CD4-positive, alpha-beta T cell treated with Interleukin-4 for 1 hour (primary cell): ENCODE measurements around the gene ZCCHC24.

ENCODE experiments used
- DNase-seq, 2 donors: peaks; one replicate each; pipeline ENCODE4 v3.0.0-alpha.2; 2020 to 2022

The ZCCHC24 gene

DNA sequence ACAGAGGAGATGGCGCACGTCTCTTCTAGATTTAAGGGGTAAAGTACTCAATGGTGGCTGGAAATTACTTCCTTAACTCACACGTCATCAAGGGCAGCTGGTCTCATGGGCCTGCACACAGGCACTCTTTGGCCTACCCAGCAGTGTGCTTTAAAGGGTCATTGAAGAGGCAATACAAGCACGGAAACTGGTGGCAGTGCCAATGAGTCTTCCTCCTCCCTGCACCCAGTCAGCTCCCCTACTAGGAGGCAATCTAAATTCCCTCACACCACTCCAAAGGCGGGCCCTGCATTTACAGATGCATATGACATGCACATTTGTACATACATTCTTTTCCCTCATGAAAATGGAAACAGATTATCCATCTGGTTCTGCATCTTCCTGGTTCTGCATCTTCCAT lies 50.8 kb downstream of the ZCCHC24 start:
- DNase-seq = no peak

DNA sequence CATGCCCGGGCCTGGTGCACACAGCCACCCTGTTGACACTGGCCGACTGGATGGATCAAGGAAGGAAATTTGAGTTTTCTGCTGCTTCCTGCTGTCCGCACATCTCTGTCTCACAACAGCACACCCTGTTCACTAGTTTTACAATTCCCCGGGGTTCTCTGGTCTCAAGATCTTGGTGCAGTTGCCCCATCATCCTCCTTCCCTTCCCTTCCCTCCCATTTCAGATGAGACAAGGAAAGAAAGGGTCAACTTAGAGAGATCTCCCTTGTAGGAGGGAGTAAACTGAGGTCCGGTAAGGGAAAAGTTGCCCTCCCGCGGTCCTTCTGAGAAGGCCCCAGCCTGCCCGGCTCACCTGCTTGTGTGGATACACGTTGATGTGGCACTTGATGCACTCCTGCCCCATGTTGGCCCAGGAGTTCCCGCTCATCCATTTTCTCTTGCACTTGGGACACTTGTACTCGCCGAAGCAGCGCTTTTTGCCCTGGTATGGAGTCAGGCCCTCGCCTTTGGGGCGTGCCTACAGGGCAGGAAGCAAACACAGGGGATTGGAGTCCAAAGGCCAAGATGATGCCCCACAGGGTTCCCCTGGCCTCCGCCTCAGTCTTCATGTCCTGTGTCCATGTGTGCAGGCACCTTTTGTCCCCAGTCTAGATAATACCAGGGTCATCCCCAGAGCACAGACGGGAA lies 51.4 kb downstream of the ZCCHC24 start:
- DNase-seq = no peak

DNA sequence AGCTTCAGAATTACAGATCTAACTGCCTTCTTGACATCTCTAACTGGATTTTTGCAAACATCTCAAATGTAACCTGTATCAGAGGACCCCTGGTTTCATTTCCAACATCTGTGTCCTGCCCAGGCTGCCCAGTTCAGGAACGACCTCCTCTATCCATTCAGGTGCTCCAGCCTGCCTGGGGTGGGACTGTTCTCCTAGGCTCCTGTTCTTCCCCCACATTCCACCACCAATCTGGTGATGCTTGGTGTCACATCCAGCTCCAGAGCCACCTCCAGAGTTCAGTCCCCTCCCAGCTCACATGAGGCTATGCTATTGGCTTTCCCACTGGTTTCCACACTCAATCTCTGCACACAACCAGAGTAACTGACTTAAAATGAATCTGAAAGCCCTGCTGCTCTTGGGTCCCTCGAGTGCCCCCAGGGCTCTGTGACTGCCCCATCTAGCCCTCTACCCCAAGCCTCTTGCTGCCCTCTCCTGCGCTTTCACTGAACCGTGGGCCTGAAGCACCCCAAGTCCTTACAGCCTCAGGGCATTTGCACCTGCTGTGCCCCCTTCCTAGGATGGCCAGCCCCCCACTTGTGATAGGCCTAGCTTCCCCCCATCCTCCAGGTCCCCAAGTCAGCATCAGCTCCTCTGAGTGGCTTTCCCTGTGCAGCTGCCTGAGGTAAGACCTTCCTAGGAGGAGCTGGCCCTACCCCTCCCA lies 52.1 kb downstream of the ZCCHC24 start:
- no peak for DNase-seq

DNA sequence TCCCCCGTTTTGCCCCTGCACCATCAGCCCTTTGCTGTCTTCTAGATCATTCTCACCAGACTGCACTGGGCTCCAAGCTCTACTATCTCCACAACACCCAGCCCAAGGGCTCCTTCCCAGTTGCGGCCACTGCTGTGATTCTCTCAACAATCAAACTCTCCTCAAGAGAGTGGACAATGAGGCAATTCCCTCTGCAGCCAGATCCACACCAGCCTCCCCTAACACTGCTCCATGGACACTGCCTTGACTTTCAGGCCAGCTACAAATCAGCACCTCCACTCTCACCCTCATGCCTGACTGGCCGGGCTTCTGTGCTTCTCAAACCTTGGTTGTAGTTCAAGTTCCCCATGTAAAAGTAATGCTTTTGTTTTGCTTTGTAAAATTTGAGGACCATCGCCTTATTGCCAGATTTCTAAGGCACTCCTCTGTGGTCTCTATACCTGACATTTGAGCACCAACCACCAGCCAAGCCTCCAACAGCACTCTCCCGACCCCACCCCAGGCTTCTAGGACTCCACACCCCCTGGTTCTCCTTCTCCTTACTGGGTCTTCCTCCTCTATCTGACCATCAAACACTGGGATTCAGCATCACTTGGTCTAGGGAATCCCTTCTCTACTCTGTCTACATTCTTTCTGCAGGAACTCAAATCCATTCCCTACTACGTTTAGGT lies 52.8 kb downstream of the ZCCHC24 start:
- no peak for DNase-seq

DNA sequence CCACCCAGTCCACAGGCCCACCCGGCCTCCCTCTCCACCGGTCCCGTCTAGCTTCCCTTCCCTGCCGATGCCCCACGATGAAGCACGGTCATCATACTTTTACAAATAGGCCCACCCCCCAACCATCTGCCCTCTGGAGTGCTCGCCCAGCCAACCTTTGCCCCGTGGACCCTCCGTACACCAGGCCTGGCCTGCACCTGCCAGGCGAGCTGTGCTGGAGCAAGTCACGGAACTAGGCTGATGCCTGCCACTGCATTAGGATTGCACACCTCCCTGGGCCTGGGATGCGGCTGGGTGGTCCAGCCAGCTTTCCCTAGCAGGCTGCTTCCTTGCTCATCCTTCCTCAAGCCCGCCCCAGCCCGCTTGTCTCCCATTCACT lies 53.4 kb downstream of the ZCCHC24 start:
- DNase-seq = no peak

DNA sequence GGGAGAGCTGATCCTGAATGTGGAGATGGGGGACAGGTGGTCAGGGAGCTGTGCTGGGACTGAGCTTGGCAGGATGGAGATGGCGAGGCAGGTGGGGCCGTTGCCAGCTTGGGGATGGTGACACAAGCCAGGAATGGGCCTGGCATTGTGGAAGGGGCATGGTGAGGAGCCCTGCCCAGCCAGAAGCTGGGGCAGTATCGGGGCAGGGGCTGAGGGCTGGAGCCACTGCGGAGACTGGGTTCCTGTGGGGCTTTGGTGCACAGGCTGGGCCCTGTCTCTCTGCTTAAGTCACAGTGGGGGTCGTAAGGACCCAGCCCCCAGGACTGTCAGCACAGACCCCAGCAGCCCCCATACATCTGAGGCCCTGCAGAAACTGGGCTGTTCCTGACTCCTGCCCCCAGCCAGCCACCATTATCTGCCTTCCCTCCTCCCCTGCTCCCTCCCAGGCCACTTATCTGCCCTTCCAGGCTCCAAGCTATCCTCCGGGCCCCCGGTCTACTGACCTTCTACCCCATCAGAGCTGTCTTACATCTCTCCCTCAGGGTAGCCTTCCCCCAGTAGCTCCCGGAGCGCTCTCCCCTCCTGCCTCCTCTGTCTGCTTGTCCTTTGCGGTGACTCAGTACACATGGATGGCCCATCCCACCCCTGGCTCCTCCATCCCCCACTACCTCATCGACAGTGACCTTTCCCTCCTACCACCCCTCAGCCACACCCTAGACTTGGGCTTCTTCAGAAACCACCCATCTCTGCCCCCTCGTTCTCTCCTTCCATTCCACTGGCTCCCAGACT lies 54.0 kb downstream of the ZCCHC24 start:
- DNase-seq = no peak

DNA sequence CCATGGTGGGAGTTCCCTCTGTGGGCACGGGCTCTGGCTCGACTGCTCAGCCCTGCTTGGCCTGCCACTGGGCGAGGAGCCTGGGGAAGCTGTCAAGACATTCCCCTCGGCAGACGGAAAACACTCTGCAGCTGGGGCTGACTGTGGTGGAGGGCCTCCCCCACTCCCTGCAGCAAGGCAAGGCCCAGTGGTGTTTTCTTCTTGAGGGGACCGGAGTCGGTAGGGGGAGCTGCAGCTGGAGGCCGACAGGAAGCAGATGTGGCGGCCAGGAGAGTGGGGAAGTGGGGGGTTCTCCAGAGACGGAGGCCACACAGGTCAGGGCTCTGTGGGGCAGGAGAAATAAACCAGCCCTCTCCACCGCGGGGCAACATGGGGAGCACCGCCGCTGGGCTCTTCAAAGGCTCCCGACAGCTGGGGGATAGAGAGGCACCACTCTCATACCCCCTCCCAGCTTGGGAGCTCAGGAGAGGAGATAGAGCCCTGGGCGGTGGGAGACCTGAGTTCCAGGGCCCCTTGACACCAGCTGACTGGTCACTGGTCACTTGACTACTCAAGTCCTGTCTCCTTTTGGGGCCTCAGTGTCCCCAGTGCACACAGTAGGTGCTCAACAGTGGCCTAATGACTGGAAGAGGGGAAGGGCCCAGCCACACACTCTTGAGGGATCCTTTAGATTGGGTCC lies 54.7 kb downstream of the ZCCHC24 start:
- no peak for DNase-seq

DNA sequence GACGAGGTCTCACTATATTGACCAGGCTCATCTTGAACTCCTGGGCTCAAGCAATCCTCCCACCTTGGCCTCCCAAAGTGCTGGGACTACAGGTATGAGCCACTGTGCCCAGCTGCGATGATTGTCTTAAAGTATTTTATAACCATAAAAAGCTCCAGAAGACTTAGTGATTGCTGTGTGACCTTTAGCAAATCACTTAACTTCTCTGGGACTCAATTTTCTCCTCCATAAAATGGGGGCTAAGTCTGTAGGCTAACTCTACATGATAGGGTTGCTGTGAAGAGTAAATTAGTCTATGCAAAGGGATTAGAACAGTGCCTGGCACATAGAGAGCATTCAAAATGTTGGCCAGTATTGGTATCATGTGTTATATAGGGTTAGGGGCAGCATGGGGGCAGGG lies 55.4 kb downstream of the ZCCHC24 start:
- DNase-seq = no peak

DNA sequence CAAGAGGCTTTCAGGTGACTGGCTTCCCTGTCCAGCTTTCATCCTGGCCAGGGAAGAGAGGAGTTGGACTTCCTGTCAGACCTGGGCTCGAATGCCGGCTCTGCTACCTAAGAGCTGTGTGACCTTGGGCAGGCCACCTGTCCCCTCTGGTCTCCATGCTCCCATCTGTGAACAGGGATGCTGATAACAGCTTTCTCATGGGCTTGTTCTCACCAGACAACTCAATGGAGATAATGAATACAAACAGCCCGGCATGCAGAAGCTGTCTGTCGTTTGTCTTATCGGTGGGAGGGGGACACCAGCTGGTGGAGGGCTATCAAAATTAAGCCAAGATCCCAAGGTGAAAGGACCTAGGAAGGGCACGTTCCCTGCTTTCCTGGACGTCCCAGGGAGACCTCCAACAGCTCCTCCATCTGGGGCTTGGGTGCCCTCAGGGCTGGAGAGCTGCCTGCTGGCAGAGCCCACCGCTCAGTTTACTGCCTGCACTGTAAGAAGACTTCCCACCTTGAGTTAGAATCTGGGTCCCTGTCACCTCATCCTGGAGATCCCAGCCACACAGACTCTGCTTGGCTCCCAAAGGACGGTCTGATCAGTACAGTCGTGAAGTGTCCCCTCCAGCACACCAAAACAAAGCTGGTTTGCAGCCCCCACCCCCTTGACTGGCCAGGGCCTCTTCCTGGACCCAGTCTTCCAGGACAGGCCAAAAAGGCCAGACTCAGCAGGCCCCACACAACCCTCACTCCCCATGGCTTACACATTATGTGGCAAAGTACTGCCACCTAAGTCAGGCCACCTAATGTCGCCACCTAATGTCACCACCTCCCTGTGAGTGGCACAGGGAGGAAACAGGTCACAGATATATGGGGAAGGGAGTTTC lies 57.2 kb downstream of the ZCCHC24 start:
- DNase-seq = peak in 1 of 2 donors; percentile 5

DNA sequence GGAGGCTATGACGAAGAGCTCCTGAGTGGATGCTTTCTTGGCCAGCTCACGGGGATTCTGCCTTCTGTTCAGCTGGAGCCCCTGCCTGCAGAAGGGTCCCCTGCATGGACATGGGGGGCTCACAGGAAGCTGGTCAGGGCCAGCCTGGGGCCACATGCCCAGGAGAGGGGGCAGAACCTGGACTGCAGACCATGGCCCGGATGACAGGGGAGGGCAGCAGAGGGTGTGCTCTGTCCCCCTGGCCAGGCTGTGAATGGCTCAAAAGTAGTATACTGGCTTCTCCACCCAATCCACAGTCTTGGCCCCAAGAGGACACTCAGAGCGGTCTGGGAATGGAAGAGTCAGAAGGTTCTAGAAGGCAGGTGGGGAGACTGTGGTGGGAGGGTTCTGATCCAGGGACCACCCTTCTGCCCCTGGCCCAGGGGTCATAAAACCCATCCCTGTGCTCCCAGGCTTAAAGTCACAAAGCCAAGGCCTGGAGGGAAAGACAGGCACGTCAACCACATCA lies 57.9 kb downstream of the ZCCHC24 start:
- peak in 1 of 2 donors; percentile 4 for DNase-seq

DNA sequence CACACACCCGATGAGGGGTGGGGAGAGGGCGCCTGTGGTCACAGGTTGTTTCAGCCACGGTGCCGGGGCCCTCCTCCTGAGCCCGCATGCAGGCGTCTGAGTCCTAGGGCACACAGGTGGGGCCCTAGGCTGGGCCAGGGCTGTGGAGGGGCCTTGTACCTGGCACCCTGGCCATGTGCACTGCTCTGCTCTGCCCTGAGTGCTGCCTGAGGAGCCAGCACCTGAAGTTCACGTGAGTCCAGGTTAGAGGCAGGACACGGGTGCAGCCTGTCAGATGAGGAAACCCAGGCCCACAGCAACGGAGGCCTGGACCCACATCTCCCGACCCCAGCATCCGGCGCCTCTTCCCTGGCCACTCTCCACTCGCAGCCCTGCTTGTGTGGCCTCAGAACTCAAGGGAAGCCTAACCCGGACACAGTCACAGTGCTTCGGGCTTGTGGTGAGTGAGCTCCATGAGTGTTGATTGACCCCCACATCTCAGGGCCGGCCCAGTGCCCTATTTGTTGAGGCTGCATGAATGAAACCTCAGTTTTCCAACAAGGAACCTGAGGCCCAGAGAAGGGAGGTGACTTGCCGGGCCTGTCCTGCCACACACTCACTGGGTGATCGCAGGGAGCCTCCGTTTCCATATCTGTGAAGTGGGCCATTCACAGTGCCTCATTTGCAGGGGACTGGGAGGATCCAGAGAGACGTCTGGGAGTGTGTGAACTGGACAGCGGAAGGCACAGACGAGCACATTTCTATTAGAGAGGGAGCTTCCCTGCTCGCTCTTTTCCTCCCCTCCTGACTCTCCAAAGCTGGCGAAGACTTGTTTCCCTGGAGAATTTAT lies 58.6 kb downstream of the ZCCHC24 start:
- peak in 1 of 2 donors; percentile 9 for DNase-seq

DNA sequence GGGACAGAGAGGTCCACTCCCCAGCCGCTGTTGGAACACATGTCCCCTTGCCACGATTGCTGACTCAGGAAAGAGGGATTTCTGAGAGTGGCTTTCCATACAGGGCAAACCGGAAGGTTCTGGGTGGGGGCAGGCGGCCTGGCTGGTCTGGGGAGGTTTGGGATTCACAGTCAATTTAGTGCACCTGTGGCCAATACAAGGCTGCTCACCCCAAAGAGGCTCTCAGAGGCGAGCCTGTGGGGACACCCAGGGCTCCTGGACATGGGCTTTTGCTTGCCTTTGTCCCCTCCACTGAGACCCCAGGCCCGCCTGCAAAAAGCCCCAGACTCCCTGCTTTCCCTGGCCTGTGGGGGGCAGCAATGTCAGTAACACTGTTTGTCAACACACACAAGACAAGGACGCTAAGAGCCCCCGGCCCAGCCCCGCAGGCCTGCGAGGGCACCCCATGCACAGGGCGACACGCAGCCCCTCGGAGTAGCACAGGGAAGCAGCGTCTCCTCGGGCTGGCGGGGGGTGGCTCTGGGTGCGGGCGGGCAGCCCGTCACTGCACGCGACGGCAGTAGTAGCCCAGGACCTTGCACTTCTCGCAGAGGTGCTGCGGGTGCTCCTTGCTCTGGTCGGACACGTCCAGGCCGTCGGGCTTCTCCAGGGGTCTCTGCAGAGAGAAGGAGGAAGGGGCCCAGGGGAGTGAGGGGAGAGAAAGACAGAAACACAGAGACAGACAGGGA lies 59.5 kb downstream of the ZCCHC24 start:
- peak in 1 of 2 donors; percentile 6 for DNase-seq

DNA sequence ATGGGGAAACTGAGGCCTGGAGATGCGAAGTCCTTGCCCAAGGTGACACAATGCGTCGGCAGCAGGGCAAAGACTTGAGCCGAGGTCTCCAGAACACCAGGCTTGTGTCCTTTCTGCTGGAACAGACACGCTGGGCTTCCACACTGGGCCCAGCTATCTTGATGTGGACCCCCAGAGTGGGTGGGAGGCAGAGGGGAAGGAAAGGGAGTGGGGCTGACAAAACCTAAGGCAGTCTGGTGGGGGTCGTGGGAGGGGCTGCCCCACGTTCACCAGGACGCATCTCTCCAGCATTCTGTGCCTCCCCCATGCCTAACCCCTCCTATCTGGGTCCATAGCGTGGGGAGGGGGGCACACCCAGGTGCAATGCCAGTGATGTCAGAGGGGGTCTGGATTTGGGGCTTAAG lies 60.0 kb downstream of the ZCCHC24 start:
- peak in 1 of 2 donors; percentile 5 for DNase-seq

DNA sequence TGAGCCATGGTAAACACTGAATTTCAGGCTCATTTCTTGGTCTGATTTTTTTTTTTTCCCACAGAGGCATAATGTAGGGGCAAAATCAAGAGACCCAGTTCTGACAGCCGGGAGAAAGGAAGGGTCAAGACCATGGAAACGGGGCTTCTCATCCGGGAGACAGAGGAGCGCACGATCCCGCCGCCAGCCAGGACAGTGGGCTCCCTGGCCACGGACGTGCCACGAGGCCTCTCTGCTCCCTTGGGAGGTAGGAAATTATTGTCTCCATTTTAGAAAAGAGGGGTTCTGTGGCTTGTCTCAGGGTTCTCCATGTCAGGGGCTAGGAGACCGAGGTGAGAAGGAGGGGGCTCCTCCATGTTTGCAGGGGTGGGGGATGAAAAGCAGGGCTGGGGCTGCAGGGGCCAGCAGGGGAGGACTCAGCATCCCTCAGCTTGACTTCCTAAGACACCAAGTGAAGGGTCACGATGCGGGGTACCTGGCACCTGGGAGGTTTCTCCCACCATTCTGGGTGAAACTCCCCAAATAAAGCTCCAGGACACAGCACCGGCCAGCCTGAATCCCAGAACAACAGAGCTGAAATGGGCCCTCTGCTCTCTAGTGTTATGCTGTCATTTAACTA lies 60.5 kb downstream of the ZCCHC24 start:
- DNase-seq = peak in 1 of 2 donors; percentile 4

DNA sequence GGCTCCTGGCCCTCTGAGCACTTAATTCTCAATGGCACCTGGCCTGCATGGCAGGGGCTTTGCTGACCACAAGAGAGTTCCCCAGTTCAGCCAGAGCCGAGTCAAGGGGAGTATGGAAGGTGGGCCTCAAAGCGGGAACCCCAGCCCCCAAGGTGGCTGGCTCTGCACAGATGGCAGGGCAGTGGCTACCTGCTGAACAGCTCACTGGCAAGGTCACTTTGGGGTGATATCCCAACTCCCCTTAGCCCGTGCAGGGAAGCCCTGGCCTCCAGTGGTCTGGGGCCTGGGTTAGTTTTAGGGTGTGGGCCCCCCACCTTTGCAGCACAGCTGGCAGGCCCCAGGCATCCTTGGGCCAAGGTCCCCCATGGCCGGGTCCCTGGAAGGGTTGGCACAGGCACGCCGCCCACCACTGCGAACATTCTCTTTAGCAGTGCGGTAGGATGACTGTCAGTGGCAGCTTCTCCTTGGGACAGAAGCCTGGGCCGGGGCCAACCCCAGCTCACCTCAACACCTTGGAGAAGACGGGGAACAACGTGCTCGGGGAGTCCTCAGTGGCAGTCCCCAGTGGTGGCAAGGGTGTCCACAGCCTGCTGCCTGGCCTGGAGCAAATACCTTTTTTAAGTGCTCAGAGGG lies 61.3 kb downstream of the ZCCHC24 start:
- peak in 1 of 2 donors; percentile 7 for DNase-seq

DNA sequence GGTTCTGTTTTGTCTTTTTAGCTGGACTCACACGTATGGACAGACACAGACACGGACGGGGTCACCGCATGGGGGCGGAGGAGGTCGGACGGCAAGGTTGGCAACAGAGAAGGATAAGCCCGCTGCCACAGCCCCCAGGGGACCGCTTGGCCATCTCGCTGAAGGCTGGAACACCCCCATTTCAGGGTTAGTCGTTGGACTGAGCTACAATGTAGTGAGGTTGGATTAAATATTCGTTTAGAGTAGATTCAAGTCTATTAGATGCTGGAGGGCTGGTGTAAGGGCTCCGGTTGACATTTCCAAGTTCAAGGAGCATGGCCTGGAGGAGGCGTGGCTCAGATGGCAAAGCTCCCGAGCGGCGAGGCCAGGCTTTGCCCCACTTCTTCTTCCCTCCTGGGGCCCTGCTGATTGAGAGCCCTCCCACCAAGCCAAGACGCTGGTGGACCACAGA lies 62.9 kb downstream of the ZCCHC24 start:
- DNase-seq = no peak

DNA sequence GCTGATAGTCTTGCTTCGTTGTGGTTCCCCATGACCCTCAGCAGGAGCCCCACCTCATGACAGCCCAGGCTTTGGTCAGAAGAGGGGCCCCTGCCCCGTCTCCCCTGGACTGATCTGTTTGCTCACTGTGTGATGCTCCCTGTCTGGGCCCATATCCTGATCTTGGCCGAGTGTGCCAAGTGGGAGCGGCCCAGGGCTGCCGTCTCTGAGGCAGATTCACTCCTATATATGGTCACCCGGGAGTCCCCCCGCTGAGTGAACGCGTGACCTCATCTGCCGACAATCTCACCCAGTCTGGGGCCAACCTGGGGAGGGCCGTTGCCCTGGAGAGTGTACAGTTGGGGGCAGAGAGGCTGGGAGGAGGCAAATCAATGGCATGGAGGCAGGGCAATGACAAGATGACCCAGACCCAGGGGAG lies 63.6 kb downstream of the ZCCHC24 start:
- DNase-seq = no peak

DNA sequence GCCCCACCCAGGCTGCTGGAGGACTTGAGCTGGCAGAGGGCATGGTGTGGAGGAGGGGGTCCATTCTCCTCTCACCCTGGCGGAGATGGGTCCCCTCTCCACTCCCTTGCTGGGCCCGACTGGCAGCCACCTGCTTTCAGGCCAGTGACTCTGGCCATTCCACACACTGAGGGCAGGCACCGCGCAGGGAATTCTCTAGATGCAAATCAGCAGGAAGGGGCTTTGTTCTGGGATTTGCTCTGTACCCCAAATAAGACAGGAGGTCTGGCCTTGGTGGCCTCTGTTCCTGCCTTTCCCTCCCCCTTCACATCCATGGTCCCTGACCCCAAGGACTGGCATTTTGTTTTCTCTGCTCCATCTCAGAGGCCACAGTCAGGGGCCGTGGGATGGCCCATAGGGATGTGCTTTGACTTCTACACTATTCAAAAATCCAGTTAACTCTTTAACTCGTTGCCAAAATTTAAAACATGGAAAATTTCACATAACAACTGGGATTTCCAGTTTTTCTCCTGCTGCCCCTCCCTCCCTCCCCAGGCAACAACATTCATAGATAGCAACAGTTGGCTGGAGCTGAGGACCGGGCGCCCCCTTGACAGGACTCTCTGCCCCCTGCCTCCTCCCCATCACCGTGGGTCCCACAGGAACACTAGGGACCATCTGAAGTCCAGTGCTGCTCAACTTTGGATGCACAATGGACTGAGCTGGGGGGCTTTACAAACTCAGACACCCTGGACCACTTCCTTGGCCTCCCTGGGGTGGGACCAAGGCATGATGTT lies 64.3 kb downstream of the ZCCHC24 start:
- peak in 1 of 2 donors; percentile 6 for DNase-seq
